Hepatocyte (in vitro differentiated cells): ENCODE results near the gene SHISA7. TPM values are rescaled to one million over a fixed set of nuclear protein-coding genes. Genes with fewer than 3 reads are reported as not detected.
A peak's percentile ranks its signal among the peaks of the same experiment; 100 is the strongest.

Experiments
- DNase-seq: peaks from one replicate; pipeline ENCODE4 v3.0.0-alpha.2; 2016; ENCODE audit warnings: low spot score
- H2AFZ ChIP-seq: fragments of 200-600 bp; sonication (generic); 2 replicates; pipeline ENCODE4 v1.6.0; 2016; ENCODE audit warnings: antibody characterized with exemption, mild to moderate bottlenecking
- H3K27ac ChIP-seq: fragments of 200-600 bp; sonication (generic); 2 replicates; pipeline ENCODE4 v1.5.1; 2016; ENCODE audit warnings: mild to moderate bottlenecking
- H3K27me3 ChIP-seq: fragments of 200-600 bp; sonication (generic); 2 replicates; pipeline ENCODE4 v1.6.1; 2016
- H3K36me3 ChIP-seq: fragments of 200-600 bp; sonication (generic); replicated peaks from 2 replicates; pipeline ENCODE4 v1.5.1; 2016; ENCODE audit warnings: low read depth; ENCODE audit not compliant: insufficient read depth
- H3K4me1 ChIP-seq: fragments of 200-600 bp; sonication (generic); 2 replicates; pipeline ENCODE4 v1.5.1; 2016; ENCODE audit warnings: mild to moderate bottlenecking, moderate library complexity; ENCODE audit not compliant: insufficient read depth
- H3K4me2 ChIP-seq: fragments of 200-600 bp; sonication (generic); 2 replicates; pipeline ENCODE4 v1.6.0; 2016
- H3K4me3 ChIP-seq: fragments of 200-600 bp; sonication (generic); 2 replicates; pipeline ENCODE4 v1.5.1; 2016; ENCODE audit warnings: mild to moderate bottlenecking
- H3K79me2 ChIP-seq: fragments of 200-600 bp; sonication (generic); 2 replicates; pipeline ENCODE4 v1.6.0; 2017; ENCODE audit warnings: mild to moderate bottlenecking
- H3K9me2 ChIP-seq: fragments of 200-600 bp; sonication (generic); replicated peaks from 2 replicates; pipeline ENCODE4 v1.6.0; 2017; ENCODE audit warnings: mild to moderate bottlenecking; ENCODE audit not compliant: insufficient read depth
- H3K9me3 ChIP-seq: fragments of 200-600 bp; sonication (generic); 2 replicates; pipeline ENCODE4 v1.5.1; 2016; ENCODE audit warnings: low read depth, mild to moderate bottlenecking
- H4K20me1 ChIP-seq: fragments of 200-600 bp; sonication (generic); 2 replicates; pipeline ENCODE4 v1.6.0; 2016; ENCODE audit warnings: mild to moderate bottlenecking; ENCODE audit not compliant: insufficient read depth, poor library complexity, severe bottlenecking
- CTCF ChIP-seq: fragments of 200-600 bp; sonication (generic); IDR thresholded peaks from 2 replicates; pipeline ENCODE4 v1.5.1; 2016; ENCODE audit warnings: antibody characterized with exemption, mild to moderate bottlenecking; ENCODE audit not compliant: poor library complexity
- EZH2 ChIP-seq: fragments of 200-600 bp; sonication (generic); IDR thresholded peaks from 2 replicates; pipeline ENCODE4 v1.6.1; 2016; ENCODE audit warnings: antibody characterized with exemption, mild to moderate bottlenecking, borderline replicate concordance
- EZH2phosphoT487 ChIP-seq: fragments of 200-600 bp; sonication (generic); IDR thresholded peaks from one replicate; pipeline ENCODE4 v1.6.1; 2018; ENCODE audit warnings: antibody characterized with exemption, mild to moderate bottlenecking, low read depth, moderate library complexity; ENCODE audit not compliant: unreplicated experiment, severe bottlenecking
- WGBS: methylation state at CpG from one replicate; pipeline ENCODE4 v1.1.6; 2016; ENCODE audit warnings: low lambda C conversion rate; ENCODE audit errors: missing lambda C conversion rate; 5-methylcytosine and 5-hydroxymethylcytosine counted together
- polyA plus RNA-seq: library from polyadenylated mRNA; unstranded; fragments of >200 nt; fragmentation: Nextera tagmentation; extraction: Ambion mirVana; gene quantifications from 2 replicates; pipeline ENCODE4 v1.2.1, GENCODE V29; 2016
- total RNA-seq: library from RNA; depleted of rRNA; stranded (reverse); fragments of >200 nt; gene quantifications from 2 replicates; pipeline ENCODE4 v1.2.3, GENCODE V29; 2014

Gene SHISA7
- total and polyA plus RNA-seq, 2 experiments from 2014 or later, result not detected

- no peaks in the 10 kb centered on the region for H3K36me3 ChIP-seq
- peaks cover 30% of the 10 kb centered on the region for H3K4me1 ChIP-seq
- H3K27me3 ChIP-seq, result no peaks in the 10 kb centered on the region
- H3K79me2 ChIP-seq, result peaks cover 33% of the 10 kb centered on the region
- 100% methylated on average over 3 of the region's 3 CpGs for WGBS
- no peak overlapping the region for H3K4me3 ChIP-seq
- DNase-seq, result no peak
- no peak overlapping the region for H3K27ac ChIP-seq
- TF ChIP-seq EZH2phosphoT487, result no peak
- TF ChIP-seq EZH2, result no peak
- no peak for TF ChIP-seq CTCF
- H3K4me2 ChIP-seq, result peak overlapping the region; percentile 90
- no peaks in the 10 kb centered on the region for H3K9me2 ChIP-seq
- H4K20me1 ChIP-seq, result peaks cover 17% of the 10 kb centered on the region
- H3K9me3 ChIP-seq, result no peaks in the 10 kb centered on the region
- H2AFZ ChIP-seq, result no peak overlapping the region
Observed at GRCh38 chr19:55382522-55383054, 60.5 kb downstream of the SHISA7 start.

GRCh38 chr19:55382013-55382412 lies 61.1 kb downstream of the SHISA7 start:
- Histone ChIP-seq H3K27me3 (no peaks in the 10 kb centered on the region), H2AFZ (no peak overlapping the region), H3K27ac (no peak overlapping the region), H3K4me2 (no peak overlapping the region), H3K9me3 (no peaks in the 10 kb centered on the region), H3K4me3 (no peak overlapping the region), H3K79me2 (peaks cover 27% of the 10 kb centered on the region), H3K36me3 (no peaks in the 10 kb centered on the region), H3K4me1 (peaks cover 29% of the 10 kb centered on the region), H4K20me1 (peaks cover 12% of the 10 kb centered on the region), H3K9me2 (no peaks in the 10 kb centered on the region)
- no peak for DNase-seq
- TF ChIP-seq EZH2, result no peak
- no peak for TF ChIP-seq CTCF
- no peak for TF ChIP-seq EZH2phosphoT487
- WGBS, result 98% methylated on average over 4 of the region's 5 CpGs

GRCh38 chr19:55379174-55379573 lies 63.9 kb downstream of the SHISA7 start:
- Histone ChIP-seq H3K4me1 (peaks cover 29% of the 10 kb centered on the region), H3K9me2 (no peaks in the 10 kb centered on the region), H3K79me2 (peaks cover 16% of the 10 kb centered on the region), H3K36me3 (no peaks in the 10 kb centered on the region), H3K4me3 (no peak overlapping the region), H3K9me3 (no peaks in the 10 kb centered on the region), H3K27ac (no peak overlapping the region), H3K4me2 (no peak overlapping the region), H4K20me1 (no peaks in the 10 kb centered on the region), H3K27me3 (peaks cover 4% of the 10 kb centered on the region), H2AFZ (no peak overlapping the region)
- no peak for TF ChIP-seq CTCF
- no peak for TF ChIP-seq EZH2phosphoT487
- no peak for TF ChIP-seq EZH2
- 65% methylated on average over 11 of the region's 11 CpGs for whole genome bisulfite sequencing
- DNase-seq, result no peak

Other genes starting within 250 kb of the SHISA7 start
Only the 30 nearest of the 31 such genes appear.
- gene TMEM86B, start 214.5 kb downstream of the SHISA7 start, total RNA-seq, result 18.6 and 21.1 TPM in 2 replicates
- gene TMEM86B, start 214.5 kb downstream of the SHISA7 start, polyA plus RNA-seq, result 48.6 and 62.3 TPM in 2 replicates
- gene PPP6R1, start 184.3 kb downstream of the SHISA7 start, total RNA-seq, result 37.1 and 39.5 TPM in 2 replicates
- gene PPP6R1, start 184.3 kb downstream of the SHISA7 start, polyA plus RNA-seq, result 76.0 and 79.3 TPM in 2 replicates
- 31.5 and 33.9 TPM in 2 replicates for gene HSPBP1, start 163.2 kb downstream of the SHISA7 start, total RNA-seq
- 52.2 and 54.5 TPM in 2 replicates for gene HSPBP1, start 163.2 kb downstream of the SHISA7 start, polyA plus RNA-seq
- gene BRSK1, start 159.3 kb downstream of the SHISA7 start, total RNA-seq, result 3.3 and 13.2 TPM in 2 replicates
- gene BRSK1, start 159.3 kb downstream of the SHISA7 start, polyA plus RNA-seq, result 2.4 and 2.7 TPM in 2 replicates
- 10.6 and 25.4 TPM in 2 replicates for gene TMEM150B, start 118.0 kb downstream of the SHISA7 start, total RNA-seq
- gene TMEM150B, start 118.0 kb downstream of the SHISA7 start, polyA plus RNA-seq, result 8.1 and 9.2 TPM in 2 replicates
- gene KMT5C, start 103.4 kb downstream of the SHISA7 start, total RNA-seq, result 13.6 and 22.8 TPM in 2 replicates
- 23.6 and 38.0 TPM in 2 replicates for gene KMT5C, start 103.4 kb downstream of the SHISA7 start, polyA plus RNA-seq
- gene COX6B2, start 88.6 kb downstream of the SHISA7 start, total RNA-seq, result 0.20 and 0.50 TPM in 2 replicates
- gene COX6B2, start 88.6 kb downstream of the SHISA7 start, polyA plus RNA-seq, result 4.5 and 7.8 TPM in 2 replicates
- gene GARIN5B, start 80.0 kb downstream of the SHISA7 start, total RNA-seq, result not detected in 2 replicates
- 0.18 TPM in 1 of 2 replicates, not detected in the other for gene GARIN5B, start 80.0 kb downstream of the SHISA7 start, polyA plus RNA-seq
- 1.4 and 4.4 TPM in 2 replicates for gene IL11, start 72.8 kb downstream of the SHISA7 start, total RNA-seq
- 6.6 and 8.5 TPM in 2 replicates for gene IL11, start 72.8 kb downstream of the SHISA7 start, polyA plus RNA-seq
- gene TMEM190, start 66.5 kb downstream of the SHISA7 start, total RNA-seq, result not detected in 2 replicates
- gene TMEM190, start 66.5 kb downstream of the SHISA7 start, polyA plus RNA-seq, result 6.6 and 13.0 TPM in 2 replicates
- 1.8 and 9.1 TPM in 2 replicates for gene TMEM238, start 59.0 kb downstream of the SHISA7 start, total RNA-seq
- 29.6 and 39.2 TPM in 2 replicates for gene TMEM238, start 59.0 kb downstream of the SHISA7 start, polyA plus RNA-seq
- 604 and 984 TPM in 2 replicates for gene RPL28, start 57.4 kb downstream of the SHISA7 start, total RNA-seq
- 410 and 437 TPM in 2 replicates for gene RPL28, start 57.4 kb downstream of the SHISA7 start, polyA plus RNA-seq
- gene UBE2S, start 35.5 kb downstream of the SHISA7 start, total RNA-seq, result 18.5 and 20.4 TPM in 2 replicates
- gene UBE2S, start 35.5 kb downstream of the SHISA7 start, polyA plus RNA-seq, result 105 and 116 TPM in 2 replicates
- 79.3 and 90.4 TPM in 2 replicates for gene ISOC2, start 18.3 kb upstream of the SHISA7 start, total RNA-seq
- gene ISOC2, start 18.3 kb upstream of the SHISA7 start, polyA plus RNA-seq, result 64.2 and 72.2 TPM in 2 replicates
- gene C19orf85, start 21.5 kb upstream of the SHISA7 start, total RNA-seq, result not detected in 2 replicates
- gene C19orf85, start 21.5 kb upstream of the SHISA7 start, polyA plus RNA-seq, result not detected in 2 replicates
- gene ZNF628, start 33.3 kb upstream of the SHISA7 start, total RNA-seq, result 2.2 and 4.7 TPM in 2 replicates
- gene ZNF628, start 33.3 kb upstream of the SHISA7 start, polyA plus RNA-seq, result 1.0 and 1.2 TPM in 2 replicates
- 14.0 and 22.3 TPM in 2 replicates for gene NAT14, start 41.9 kb upstream of the SHISA7 start, total RNA-seq
- 40.3 and 43.6 TPM in 2 replicates for gene NAT14, start 41.9 kb upstream of the SHISA7 start, polyA plus RNA-seq
- 0.04 and 0.80 TPM in 2 replicates for gene SSC5D, start 45.1 kb upstream of the SHISA7 start, total RNA-seq
- 3.2 and 5.1 TPM in 2 replicates for gene SSC5D, start 45.1 kb upstream of the SHISA7 start, polyA plus RNA-seq
- gene SBK2, start 93.8 kb upstream of the SHISA7 start, total RNA-seq, result 0.28 and 0.30 TPM in 2 replicates
- gene SBK2, start 93.8 kb upstream of the SHISA7 start, polyA plus RNA-seq, result 0.33 and 0.51 TPM in 2 replicates
- 0.57 TPM in 1 of 2 replicates, not detected in the other for gene SBK3, start 102.2 kb upstream of the SHISA7 start, total RNA-seq
- gene SBK3, start 102.2 kb upstream of the SHISA7 start, polyA plus RNA-seq, result 0.92 TPM in 1 of 2 replicates, not detected in the other
- 4.1 and 5.1 TPM in 2 replicates for gene ZNF579, start 137.5 kb upstream of the SHISA7 start, total RNA-seq
- gene ZNF579, start 137.5 kb upstream of the SHISA7 start, polyA plus RNA-seq, result 14.8 and 21.7 TPM in 2 replicates
- 3.8 and 5.6 TPM in 2 replicates for gene FIZ1, start 156.2 kb upstream of the SHISA7 start, total RNA-seq
- 14.0 and 16.4 TPM in 2 replicates for gene FIZ1, start 156.2 kb upstream of the SHISA7 start, polyA plus RNA-seq
- 8.4 and 12.4 TPM in 2 replicates for gene ZNF524, start 157.0 kb upstream of the SHISA7 start, total RNA-seq
- 18.5 and 19.5 TPM in 2 replicates for gene ZNF524, start 157.0 kb upstream of the SHISA7 start, polyA plus RNA-seq
- 3.0 and 3.1 TPM in 2 replicates for gene ZNF865, start 162.3 kb upstream of the SHISA7 start, total RNA-seq
- gene ZNF865, start 162.3 kb upstream of the SHISA7 start, polyA plus RNA-seq, result 1.7 and 2.2 TPM in 2 replicates
- 6.7 and 7.2 TPM in 2 replicates for gene ZNF784, start 181.3 kb upstream of the SHISA7 start, total RNA-seq
- 5.5 and 10.0 TPM in 2 replicates for gene ZNF784, start 181.3 kb upstream of the SHISA7 start, polyA plus RNA-seq
- gene ZNF580, start 197.7 kb upstream of the SHISA7 start, total RNA-seq, result 6.1 and 10.1 TPM in 2 replicates
- 53.8 and 71.5 TPM in 2 replicates for gene ZNF580, start 197.7 kb upstream of the SHISA7 start, polyA plus RNA-seq
- gene ZNF581, start 200.3 kb upstream of the SHISA7 start, total RNA-seq, result 12.2 and 17.3 TPM in 2 replicates
- 14.2 and 22.5 TPM in 2 replicates for gene ZNF581, start 200.3 kb upstream of the SHISA7 start, polyA plus RNA-seq
- gene CCDC106, start 204.9 kb upstream of the SHISA7 start, total RNA-seq, result 13.0 and 18.3 TPM in 2 replicates
- gene CCDC106, start 204.9 kb upstream of the SHISA7 start, polyA plus RNA-seq, result 30.5 and 31.7 TPM in 2 replicates
- gene U2AF2, start 211.7 kb upstream of the SHISA7 start, total RNA-seq, result 94.6 and 99.6 TPM in 2 replicates
- gene U2AF2, start 211.7 kb upstream of the SHISA7 start, polyA plus RNA-seq, result 16.1 and 18.0 TPM in 2 replicates
- gene EPN1, start 231.9 kb upstream of the SHISA7 start, total RNA-seq, result 40.2 and 74.8 TPM in 2 replicates
- gene EPN1, start 231.9 kb upstream of the SHISA7 start, polyA plus RNA-seq, result 154 and 165 TPM in 2 replicates